ENCODE measurements around the gene ARL8A.

GRCh38 chr1:202106340-202107254, 37.9 kb downstream of the ARL8A start:
- TF ChIP-seq EZH2 (optimal IDR thresholded peaks at IDR 0.05; ENCODE audit: low read depth, low read length): no peak
- TF ChIP-seq, protein P1, sequence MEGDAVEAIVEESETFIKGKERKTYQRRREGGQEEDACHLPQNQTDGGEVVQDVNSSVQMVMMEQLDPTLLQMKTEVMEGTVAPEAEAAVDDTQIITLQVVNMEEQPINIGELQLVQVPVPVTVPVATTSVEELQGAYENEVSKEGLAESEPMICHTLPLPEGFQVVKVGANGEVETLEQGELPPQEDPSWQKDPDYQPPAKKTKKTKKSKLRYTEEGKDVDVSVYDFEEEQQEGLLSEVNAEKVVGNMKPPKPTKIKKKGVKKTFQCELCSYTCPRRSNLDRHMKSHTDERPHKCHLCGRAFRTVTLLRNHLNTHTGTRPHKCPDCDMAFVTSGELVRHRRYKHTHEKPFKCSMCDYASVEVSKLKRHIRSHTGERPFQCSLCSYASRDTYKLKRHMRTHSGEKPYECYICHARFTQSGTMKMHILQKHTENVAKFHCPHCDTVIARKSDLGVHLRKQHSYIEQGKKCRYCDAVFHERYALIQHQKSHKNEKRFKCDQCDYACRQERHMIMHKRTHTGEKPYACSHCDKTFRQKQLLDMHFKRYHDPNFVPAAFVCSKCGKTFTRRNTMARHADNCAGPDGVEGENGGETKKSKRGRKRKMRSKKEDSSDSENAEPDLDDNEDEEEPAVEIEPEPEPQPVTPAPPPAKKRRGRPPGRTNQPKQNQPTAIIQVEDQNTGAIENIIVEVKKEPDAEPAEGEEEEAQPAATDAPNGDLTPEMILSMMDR (IDR thresholded peaks at IDR 0.05; ENCODE audit: low read length): no peak
